Measurements from ENCODE around the gene ARAF. TPM values are rescaled to one million over a fixed set of nuclear protein-coding genes. Genes with fewer than 3 reads are reported as not detected.
A peak's percentile ranks its signal among the peaks of the same experiment; 100 is the strongest.

The ARAF gene
- total and polyA plus RNA-seq, 2 of the 8 experiments (the other 6 are each of a cell fraction or from before 2014, with no cell fraction given): 39.0 to 45.2 TPM

- Histone ChIP-seq H4K20me1 (replicated peaks in 1 of 2; ENCODE audit: control insufficient read depth in 1 of 2, insufficient read depth in 2 of 2, low read length in 2 of 2) (no peaks in the 10 kb centered on the region), H3K9me3 (ENCODE audit: insufficient read depth in 2 of 2, low read depth in 1 of 2, low read length in 1 of 2) (no peaks in the 10 kb centered on the region), H2BK5ac (ENCODE audit: low read depth, low read length) (no peak overlapping the region), H3K23me2 (ENCODE audit: low read depth, low read length) (no peaks in the 10 kb centered on the region), H3K4me2 (ENCODE audit: insufficient read depth in 1 of 2, low read depth in 2 of 2, low read length in 2 of 2) (no peak overlapping the region), H3K79me1 (ENCODE audit: low read depth, low read length) (no peaks in the 10 kb centered on the region), H3K79me2 (ENCODE audit: control insufficient read depth in 1 of 2, insufficient read depth in 2 of 2, low read length in 2 of 2) (no peaks in the 10 kb centered on the region), H2BK20ac (ENCODE audit: low read length) (no peak overlapping the region), H3K18ac (ENCODE audit: extremely low read depth, low read length) (no peak overlapping the region), H2AFZ (ENCODE audit: low read length) (no peak overlapping the region), H3K9ac (replicated peaks in 1 of 4; ENCODE audit: extremely low read depth in 1 of 4, low read depth in 3 of 4, low read length in 3 of 4) (no peak overlapping the region), H2AK5ac (ENCODE audit: low read depth, low read length) (no peak overlapping the region), H3K56ac (replicated peaks; ENCODE audit: insufficient read length, low read depth, low read length) (no peak overlapping the region), H2BK12ac (ENCODE audit: low read depth, low read length) (no peak overlapping the region), H4K5ac (ENCODE audit: insufficient read length, low read depth, low read length) (no peak overlapping the region), H3K27ac (ENCODE audit: low read depth, low read length) (no peak overlapping the region), H3K23ac (ENCODE audit: insufficient read length) (no peak overlapping the region), H3K27me3 (replicated peaks in 1 of 4; ENCODE audit: control insufficient read depth in 3 of 4, extremely low read depth in 1 of 4, insufficient read depth in 3 of 4, low read length in 3 of 4) (no peaks in the 10 kb centered on the region), H3K14ac (ENCODE audit: insufficient read length) (no peak overlapping the region), H3K4me3 (ENCODE audit: extremely low read depth in 1 of 4, insufficient read depth in 2 of 4, low read depth in 3 of 4, low read length in 4 of 4) (no peak overlapping the region), H3K4ac (replicated peaks; ENCODE audit: insufficient read length, low read depth, low read length) (no peak overlapping the region), H4K8ac (ENCODE audit: extremely low read depth, insufficient read depth, low read length) (no peak overlapping the region), H3K4me1 (replicated peaks in 1 of 4; ENCODE audit: control insufficient read depth in 3 of 4, insufficient read depth in 4 of 4, low read length in 3 of 4) (no peaks in the 10 kb centered on the region), H2BK15ac (ENCODE audit: low read length) (no peak overlapping the region), H2BK120ac (replicated peaks; ENCODE audit: low read depth, low read length) (no peak overlapping the region), H4K91ac (replicated peaks; ENCODE audit: insufficient read length, low read length) (no peak overlapping the region), H3K36me3 (ENCODE audit: control insufficient read depth in 2 of 4, insufficient read depth in 4 of 4, low read length in 3 of 4) (no peaks in the 10 kb centered on the region)
- ChIA-PET POLR2A (ENCODE audit: partially characterized antibody) (interaction anchor here (1.1 kb wide), 1 partner anchor 25 kb away, joined by 4 read pairs; no protein-coding TSS in a partner anchor), CTCF (ENCODE audit: partially characterized antibody) (interaction anchor here (1.0 kb wide), 1 partner anchor 12 kb away, joined by 3 read pairs; no protein-coding TSS in a partner anchor)
- FAIRE-seq: peak; percentile 60
- 86% methylated on average over 2 of the region's 2 CpGs; no CpG with 5 or more reads in 1 of the 2 experiments for WGBS, 2 experiments (ENCODE audit: extremely low coverage in 1 of 2, insufficient coverage in 1 of 2, insufficient read length in 1 of 2, insufficient replicate concordance in 2 of 2, low coverage in 1 of 2, low lambda C conversion rate in 2 of 2, missing lambda C conversion rate in 1 of 2)
- DNase-seq (ENCODE audit: low read depth in 1 of 2, low spot score in 2 of 2): no peak
- TF ChIP-seq POU5F1 (IDR thresholded peaks at IDR 0.05; ENCODE audit: low read depth, low read length) (no peak), E2F6 (IDR thresholded peaks at IDR 0.05) (no peak), JUND (IDR thresholded peaks at IDR 0.05; ENCODE audit: low read length) (no peak), CHD2 (IDR thresholded peaks at IDR 0.05; ENCODE audit: low read length) (no peak), TAF1 (IDR thresholded peaks at IDR 0.05; ENCODE audit: low read depth, low read length) (no peak), KDM1A (IDR thresholded peaks at IDR 0.05; ENCODE audit: borderline replicate concordance, low read length) (no peak), SIRT6 (IDR thresholded peaks at IDR 0.05; ENCODE audit: low read length) (no peak), TAF7 (optimal IDR thresholded peaks at IDR 0.05; ENCODE audit: borderline replicate concordance, low read depth, low read length) (no peak)
Observed at GRCh38 chrX:47596256-47596655, 35.3 kb downstream of the ARAF start.

Measured in H1 (cell line).